GM12878 (cell line): ENCODE measurements around the gene TSHZ2. TPM values are rescaled to one million over a fixed set of nuclear protein-coding genes. Genes with fewer than 3 reads are reported as not detected.

Experiments used
- ATAC-seq: fragments of 200-7000 bp; cut with Tn5 transposase; 3 replicates; pipeline ENCODE4 v1.9.1; 2020; ENCODE audit warnings: mild to moderate bottlenecking, moderate library complexity
- BruUV-seq: library from RNA; stranded (reverse); fragments of 400-500 nt; replicated peaks from 2 replicates; lab custom pipeline; 2021; lab: Mats Ljungman, UMichigan
- CTCF ChIA-PET: fragments of 300-600 bp; sonication (Branson Sonifier 250); formaldehyde crosslinking; extraction: SDS; loops from one replicate; lab custom pipeline; 2021; ENCODE audit warnings: inconsistent platforms; lab: Yijun Ruan, JAX
- POLR2A ChIA-PET: fragments of 350-600 bp; formaldehyde crosslinking; extraction: SDS; loops from one replicate; lab custom pipeline; 2021; ENCODE audit warnings: inconsistent platforms; lab: Charles Lee
- RAD21 ChIA-PET: fragments of 300-600 bp; sonication (Branson Sonifier 250); formaldehyde crosslinking; loops from one replicate; lab custom pipeline; 2023; ENCODE audit warnings: antibody characterized with exemption; ENCODE audit not compliant: unreplicated experiment; lab: Charles Lee
- SMC1A ChIA-PET: fragments of 300-600 bp; sonication (Branson Sonifier 250); formaldehyde crosslinking; loops from one replicate; lab custom pipeline; 2023; ENCODE audit not compliant: unreplicated experiment, uncharacterized antibody; lab: Charles Lee
- DNase-seq: peaks from one replicate; pipeline ENCODE4 v3.0.0-alpha.2; 2011; ENCODE audit warnings: low read depth, low spot score
- FAIRE-seq: peaks from 3 replicates; lab custom pipeline; 2011; peaks lifted over from hg19 to GRCh38; lab: Jason Lieb, UNC
- H2AFZ ChIP-seq: 2 replicates; pipeline ENCODE4 v1.6.0; 2011; ENCODE audit warnings: low read depth, low read length, control low read depth; ENCODE audit not compliant: control insufficient read depth
- H3K27ac ChIP-seq: 2 replicates; pipeline ENCODE4 v1.5.1; 2011; ENCODE audit warnings: control low read depth; ENCODE audit not compliant: control insufficient read depth, insufficient read depth
- H3K27me3 ChIP-seq, 2 experiments: replicated peaks in 1 of 2; 2 replicates each; pipeline versions ENCODE4 v1.6.0 to v1.6.1; 2011; ENCODE audit warnings: low read length in 1 of 2; ENCODE audit not compliant: control insufficient read depth in 2 of 2, insufficient read depth in 2 of 2
- H3K36me3 ChIP-seq, 2 experiments: 2 replicates each; pipeline ENCODE4 v1.5.1; 2011; ENCODE audit warnings: low read length in 1 of 2; ENCODE audit not compliant: control insufficient read depth in 2 of 2, insufficient read depth in 2 of 2
- H3K4me1 ChIP-seq: 2 replicates; pipeline ENCODE4 v1.6.1; 2011; ENCODE audit warnings: mild to moderate bottlenecking, low read length, moderate library complexity, mixed read lengths; ENCODE audit not compliant: control insufficient read depth, insufficient read depth
- H3K4me2 ChIP-seq: 2 replicates; pipeline ENCODE4 v1.6.0; 2011; ENCODE audit warnings: control low read depth; ENCODE audit not compliant: control insufficient read depth, insufficient read depth
- H3K4me3 ChIP-seq: fragments of 200-600 bp; sonication (generic); 2 replicates; pipeline ENCODE4 v1.5.1; 2016
- H3K79me2 ChIP-seq: 2 replicates; pipeline ENCODE4 v1.6.0; 2011; ENCODE audit warnings: low read length; ENCODE audit not compliant: control insufficient read depth, insufficient read depth
- H3K9ac ChIP-seq: 2 replicates; pipeline ENCODE4 v1.8.0; 2011; ENCODE audit warnings: low read length, control low read depth, mixed read lengths; ENCODE audit not compliant: control insufficient read depth, insufficient read depth
- H3K9me3 ChIP-seq: replicated peaks from 3 replicates; pipeline ENCODE4 v1.5.1; 2011; ENCODE audit warnings: mild to moderate bottlenecking, low read length; ENCODE audit not compliant: control insufficient read depth, insufficient read depth
- H4K20me1 ChIP-seq: 2 replicates; pipeline ENCODE4 v1.6.0; 2011; ENCODE audit not compliant: control insufficient read depth, insufficient read depth
- CREM ChIP-seq: IDR thresholded peaks from 2 replicates; pipeline ENCODE4 v1.6.1; 2014; ENCODE audit warnings: antibody characterized with exemption, low read depth
- DPF2 ChIP-seq: fragments of 450-650 bp; IDR thresholded peaks from 2 replicates; pipeline ENCODE4 v1.6.1; 2017; ENCODE audit warnings: mild to moderate bottlenecking
- ELK1 ChIP-seq: IDR thresholded peaks from 2 replicates; pipeline ENCODE4 v1.6.1; 2012; ENCODE audit warnings: low read depth, low read length, improper control_type of control experiment
- FOS ChIP-seq: IDR thresholded peaks from 3 replicates; pipeline ENCODE4 v1.6.1; 2011; ENCODE audit warnings: borderline replicate concordance; ENCODE audit not compliant: insufficient read length; ENCODE audit errors: extremely low read depth
- TCF3 ChIP-seq: IDR thresholded peaks from 2 replicates; pipeline ENCODE4 v1.6.1; 2012; ENCODE audit warnings: low read depth, mild to moderate bottlenecking, low read length, borderline replicate concordance; ENCODE audit not compliant: insufficient read depth
- WGBS: methylation state at CpG from one replicate; pipeline ENCODE4 v1.1.6; 2016; ENCODE audit warnings: low lambda C conversion rate; ENCODE audit not compliant: insufficient replicate concordance, insufficient coverage; ENCODE audit errors: missing lambda C conversion rate; 5-methylcytosine and 5-hydroxymethylcytosine counted together
- in situ Hi-C: fragments of 300-500 bp; cut with MboI; formaldehyde crosslinking; loops from 9 replicates; pipeline ENCODE4 v1.14.3; 2018; ENCODE audit warnings: mixed read lengths
- intact Hi-C: fragments of 100-400 bp; cut with micrococcal nuclease; formaldehyde crosslinking; loops from one replicate; pipeline ENCODE4 v1.14.2; 2022; ENCODE audit not compliant: unreplicated experiment
- polyA plus RNA-seq, 11 experiments: library from polyadenylated mRNA; depleted of rRNA in 4 of 11; unstranded in 6 of 11; stranded (reverse) in 5 of 11; fragments of >200 nt; fragmentation: Nextera tagmentation in 4 of 11; fragmentation: Illumina TruSeq in 1 of 11; extraction: Ambion mirVana in 4 of 11; extraction: Trizol in 1 of 11; gene quantifications; 1 replicate in 1 of 11; 2 replicates in 10 of 11; pipeline versions ENCODE4 v1.2.1 to v1.2.3, GENCODE V29; 2011 to 2016; ENCODE audit warnings: inconsistent platforms in 2 of 11, missing spikeins in 2 of 11, low read depth in 1 of 11
- total RNA-seq, 4 experiments: library from RNA; depleted of rRNA in 3 of 4; stranded (reverse); fragments of >200 nt in 3 of 4; fragmentation: Illumina TruSeq in 1 of 4; extraction: Trizol in 1 of 4; gene quantifications; 2 replicates each; pipeline versions ENCODE4 v1.2.1 to v1.2.3, GENCODE V29; 2013 to 2021
- TF ChIP-seq, protein P1 (sequence below): fragments of 450-650 bp; IDR thresholded peaks from 2 replicates; pipeline ENCODE4 v1.6.1; 2017; ENCODE audit warnings: borderline replicate concordance
- TF ChIP-seq, protein P2 (sequence below): fragments of 450-650 bp; IDR thresholded peaks from 2 replicates; pipeline ENCODE4 v1.6.1; 2016; ENCODE audit warnings: mild to moderate bottlenecking, moderate library complexity, borderline replicate concordance
- TF ChIP-seq, protein P3 (sequence below): fragments of 450-650 bp; formaldehyde crosslinking; IDR thresholded peaks from 2 replicates; pipeline ENCODE4 v1.4.0; 2022; ENCODE audit warnings: mild to moderate bottlenecking, moderate library complexity

TSHZ2 gene
- total and polyA plus RNA-seq, 10 of the 15 experiments (the other 5 are each of a cell fraction or from before 2014, with no cell fraction given): 0.01 to 0.86 (median 0.13) TPM; not detected in 2

DNA sequence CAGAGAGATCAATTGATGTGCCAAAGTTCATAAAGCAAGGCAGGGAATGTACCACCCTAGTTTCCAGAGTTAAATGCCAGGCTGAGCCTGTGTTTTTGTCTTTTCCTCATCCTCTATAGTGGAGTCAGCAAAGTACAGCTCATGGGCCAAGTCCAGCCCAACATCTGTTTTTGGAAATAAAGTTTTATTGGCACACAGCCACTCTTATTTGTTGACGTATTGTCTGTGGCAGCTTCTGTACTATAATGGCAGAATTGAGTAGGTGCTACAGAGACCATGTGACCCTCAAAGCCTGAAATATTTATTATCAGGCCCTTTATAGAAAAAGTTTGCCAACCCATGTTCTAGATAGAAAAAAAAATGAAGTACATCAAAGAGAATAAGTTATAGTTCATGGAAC, 187.0 kb downstream of the TSHZ2 start:
- BruUV-seq: no TSS peak
- FAIRE-seq: no peak
- ChIA-PET SMC1A (no interaction called here), RAD21 (no interaction called here), POLR2A (no interaction called here)
- Histone ChIP-seq H3K4me1 (peaks cover 16% of the 10 kb centered on the region), H3K36me3 (no peaks in the 10 kb centered on the region), H3K9ac (no peak overlapping the region), H4K20me1 (no peaks in the 10 kb centered on the region)
- no peak for DNase-seq
- 100% methylated on average over 1 of the region's 1 CpG for WGBS
- TF ChIP-seq ELK1: no peak
- TF ChIP-seq, protein P1, sequence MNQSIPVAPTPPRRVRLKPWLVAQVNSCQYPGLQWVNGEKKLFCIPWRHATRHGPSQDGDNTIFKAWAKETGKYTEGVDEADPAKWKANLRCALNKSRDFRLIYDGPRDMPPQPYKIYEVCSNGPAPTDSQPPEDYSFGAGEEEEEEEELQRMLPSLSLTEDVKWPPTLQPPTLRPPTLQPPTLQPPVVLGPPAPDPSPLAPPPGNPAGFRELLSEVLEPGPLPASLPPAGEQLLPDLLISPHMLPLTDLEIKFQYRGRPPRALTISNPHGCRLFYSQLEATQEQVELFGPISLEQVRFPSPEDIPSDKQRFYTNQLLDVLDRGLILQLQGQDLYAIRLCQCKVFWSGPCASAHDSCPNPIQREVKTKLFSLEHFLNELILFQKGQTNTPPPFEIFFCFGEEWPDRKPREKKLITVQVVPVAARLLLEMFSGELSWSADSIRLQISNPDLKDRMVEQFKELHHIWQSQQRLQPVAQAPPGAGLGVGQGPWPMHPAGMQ: no peak
- TF ChIP-seq, protein P2, sequence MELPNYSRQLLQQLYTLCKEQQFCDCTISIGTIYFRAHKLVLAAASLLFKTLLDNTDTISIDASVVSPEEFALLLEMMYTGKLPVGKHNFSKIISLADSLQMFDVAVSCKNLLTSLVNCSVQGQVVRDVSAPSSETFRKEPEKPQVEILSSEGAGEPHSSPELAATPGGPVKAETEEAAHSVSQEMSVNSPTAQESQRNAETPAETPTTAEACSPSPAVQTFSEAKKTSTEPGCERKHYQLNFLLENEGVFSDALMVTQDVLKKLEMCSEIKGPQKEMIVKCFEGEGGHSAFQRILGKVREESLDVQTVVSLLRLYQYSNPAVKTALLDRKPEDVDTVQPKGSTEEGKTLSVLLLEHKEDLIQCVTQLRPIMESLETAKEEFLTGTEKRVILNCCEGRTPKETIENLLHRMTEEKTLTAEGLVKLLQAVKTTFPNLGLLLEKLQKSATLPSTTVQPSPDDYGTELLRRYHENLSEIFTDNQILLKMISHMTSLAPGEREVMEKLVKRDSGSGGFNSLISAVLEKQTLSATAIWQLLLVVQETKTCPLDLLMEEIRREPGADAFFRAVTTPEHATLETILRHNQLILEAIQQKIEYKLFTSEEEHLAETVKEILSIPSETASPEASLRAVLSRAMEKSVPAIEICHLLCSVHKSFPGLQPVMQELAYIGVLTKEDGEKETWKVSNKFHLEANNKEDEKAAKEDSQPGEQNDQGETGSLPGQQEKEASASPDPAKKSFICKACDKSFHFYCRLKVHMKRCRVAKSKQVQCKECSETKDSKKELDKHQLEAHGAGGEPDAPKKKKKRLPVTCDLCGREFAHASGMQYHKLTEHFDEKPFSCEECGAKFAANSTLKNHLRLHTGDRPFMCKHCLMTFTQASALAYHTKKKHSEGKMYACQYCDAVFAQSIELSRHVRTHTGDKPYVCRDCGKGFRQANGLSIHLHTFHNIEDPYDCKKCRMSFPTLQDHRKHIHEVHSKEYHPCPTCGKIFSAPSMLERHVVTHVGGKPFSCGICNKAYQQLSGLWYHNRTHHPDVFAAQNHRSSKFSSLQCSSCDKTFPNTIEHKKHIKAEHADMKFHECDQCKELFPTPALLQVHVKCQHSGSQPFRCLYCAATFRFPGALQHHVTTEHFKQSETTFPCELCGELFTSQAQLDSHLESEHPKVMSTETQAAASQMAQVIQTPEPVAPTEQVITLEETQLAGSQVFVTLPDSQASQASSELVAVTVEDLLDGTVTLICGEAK: 0 out of 2 replicates have a peak, but pooled peaks have one; percentile 31
- TF ChIP-seq CREM: no peak
- no peak for TF ChIP-seq DPF2
- no peak for TF ChIP-seq FOS
- no peak for TF ChIP-seq TCF3
- TF ChIP-seq, protein P3, sequence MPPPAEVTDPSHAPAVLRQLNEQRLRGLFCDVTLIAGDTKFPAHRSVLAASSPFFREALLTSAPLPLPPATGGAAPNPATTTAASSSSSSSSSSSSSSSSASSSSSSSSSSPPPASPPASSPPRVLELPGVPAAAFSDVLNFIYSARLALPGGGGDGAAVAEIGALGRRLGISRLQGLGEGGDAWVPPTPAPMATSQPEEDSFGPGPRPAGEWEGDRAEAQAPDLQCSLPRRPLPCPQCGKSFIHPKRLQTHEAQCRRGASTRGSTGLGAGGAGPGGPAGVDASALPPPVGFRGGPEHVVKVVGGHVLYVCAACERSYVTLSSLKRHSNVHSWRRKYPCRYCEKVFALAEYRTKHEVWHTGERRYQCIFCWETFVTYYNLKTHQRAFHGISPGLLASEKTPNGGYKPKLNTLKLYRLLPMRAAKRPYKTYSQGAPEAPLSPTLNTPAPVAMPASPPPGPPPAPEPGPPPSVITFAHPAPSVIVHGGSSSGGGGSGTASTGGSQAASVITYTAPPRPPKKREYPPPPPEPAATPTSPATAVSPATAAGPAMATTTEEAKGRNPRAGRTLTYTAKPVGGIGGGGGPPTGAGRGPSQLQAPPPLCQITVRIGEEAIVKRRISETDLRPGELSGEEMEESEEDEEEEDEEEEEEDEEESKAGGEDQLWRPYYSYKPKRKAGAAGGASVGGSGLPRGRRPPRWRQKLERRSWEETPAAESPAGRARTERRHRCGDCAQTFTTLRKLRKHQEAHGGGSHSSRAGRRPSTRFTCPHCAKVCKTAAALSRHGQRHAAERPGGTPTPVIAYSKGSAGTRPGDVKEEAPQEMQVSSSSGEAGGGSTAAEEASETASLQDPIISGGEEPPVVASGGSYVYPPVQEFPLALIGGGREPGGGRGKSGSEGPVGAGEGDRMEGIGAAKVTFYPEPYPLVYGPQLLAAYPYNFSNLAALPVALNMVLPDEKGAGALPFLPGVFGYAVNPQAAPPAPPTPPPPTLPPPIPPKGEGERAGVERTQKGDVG (CRISPR knock-in tag): no peak
- TF ChIP-seq, all 136 proteins: peak for 1
- H3K79me2 ChIP-seq: no peaks in the 10 kb centered on the region
- H2AFZ ChIP-seq: no peak overlapping the region
- no peak for ATAC-seq
- no peak overlapping the region for H3K4me2 ChIP-seq
- H3K9me3 ChIP-seq: peaks cover 4% of the 10 kb centered on the region; the same call in 2 of the 3 replicates
- no peaks in the 10 kb centered on the region for H3K27me3 ChIP-seq
- CTCF ChIA-PET: interaction anchor here (0.6 to 0.7 kb wide), 2 partner anchors 117 to 913 kb away, joined by 3 to 4 read pairs; no protein-coding TSS in a partner anchor
- intact Hi-C loops (loop anchor here (5.0 to 10.0 kb wide), 2 partner anchors 154 to 798 kb away; no protein-coding TSS in a partner anchor), in situ Hi-C loops (no loop called here)
- no peak overlapping the region for H3K27ac ChIP-seq
- H3K4me3 ChIP-seq: no peak overlapping the region
